HL-60/S4 treated with retinoic acid at 250 ng/mL for 4 days and 3 days (cell line): ENCODE data around the gene GTF2A1.

Source experiments
- in situ Hi-C: fragments of 300-500 bp; cut with MboI; formaldehyde crosslinking; loops from 2 replicates; pipeline ENCODE4 v1.7.0; 2022; ENCODE audit warnings: low sequenced_read_pairs

The GTF2A1 gene

GRCh38 chr14:81144824-81145603 lies 75.7 kb downstream of the GTF2A1 start:
- in situ Hi-C loops = no loop called here

GRCh38 chr14:81143793-81144192 lies 77.0 kb downstream of the GTF2A1 start:
- in situ Hi-C loops = no loop called here

GRCh38 chr14:81141426-81141825 lies 79.3 kb downstream of the GTF2A1 start:
- in situ Hi-C loops = no loop called here

- in situ Hi-C loops = no loop called here
Observed at GRCh38 chr14:81138429-81138828, 82.3 kb downstream of the GTF2A1 start.

GRCh38 chr14:81137316-81137715 lies 83.4 kb downstream of the GTF2A1 start:
- in situ Hi-C loops = no loop called here

- in situ Hi-C loops = no loop called here
Observed at GRCh38 chr14:81133400-81133799, 87.4 kb downstream of the GTF2A1 start.

GRCh38 chr14:81132468-81132867 lies 88.3 kb downstream of the GTF2A1 start:
- in situ Hi-C loops = no loop called here

GRCh38 chr14:81129242-81129641 lies 91.5 kb downstream of the GTF2A1 start:
- in situ Hi-C loops = no loop called here

- in situ Hi-C loops = no loop called here
Observed at GRCh38 chr14:81127785-81128184, 93.0 kb downstream of the GTF2A1 start.

- in situ Hi-C loops = no loop called here
Observed at GRCh38 chr14:81125536-81125935, 95.2 kb downstream of the GTF2A1 start.
